ENCODE results near the gene SPHK2.

The SPHK2 gene

DNA sequence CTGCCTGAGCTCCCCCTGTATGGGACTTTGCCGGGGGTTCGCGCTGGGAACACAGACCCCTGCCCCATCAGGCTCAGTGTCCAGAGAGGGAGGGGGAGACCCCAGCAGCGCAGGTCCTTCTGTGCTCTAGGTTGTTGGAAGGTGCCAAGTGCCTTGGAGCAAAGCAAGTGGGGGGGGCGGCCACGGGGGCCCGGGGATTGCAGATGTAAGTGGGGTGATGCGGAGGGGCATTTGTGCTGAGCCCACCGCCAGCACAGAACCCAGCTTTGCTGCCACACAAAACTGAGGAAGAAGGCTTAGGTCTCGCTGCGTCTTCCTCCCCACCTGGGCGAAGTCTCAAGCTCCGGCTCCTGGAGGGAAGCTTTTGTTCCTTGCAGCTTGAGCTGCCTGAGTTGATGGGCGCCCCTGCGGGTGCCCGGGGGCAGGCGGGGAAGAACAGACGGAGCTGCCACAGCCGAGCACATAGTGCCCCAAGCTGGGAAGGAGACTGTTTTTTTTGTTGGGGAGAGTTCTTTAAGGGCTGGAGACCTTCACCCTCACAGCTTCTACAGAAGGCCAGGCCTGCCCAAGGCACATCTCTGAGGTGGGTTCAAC, 55.0 kb downstream of the SPHK2 start:
- DNase-seq, result no peak
- H3K4ac ChIP-seq (ENCODE audit: low read depth, low read length), result no peak overlapping the region
- H3K23ac ChIP-seq (ENCODE audit: low read length), result no peak overlapping the region
- no peak overlapping the region for H3K4me2 ChIP-seq (ENCODE audit: low read length)
- no peak overlapping the region for H4K8ac ChIP-seq (ENCODE audit: low read depth, low read length)
- H4K12ac ChIP-seq (ENCODE audit: low read depth, low read length), result no peak overlapping the region
- H3K9ac ChIP-seq (ENCODE audit: low read length), result no peak overlapping the region
- H3K4me3 ChIP-seq (ENCODE audit: low read depth, low read length), result no peak overlapping the region
- no CpG with 5 or more reads among the region's 19 CpGs for WGBS (ENCODE audit: extremely low coverage, insufficient coverage, insufficient read length)
- H2BK120ac ChIP-seq (ENCODE audit: insufficient read depth, low read length, poor library complexity), result no peak overlapping the region
- no peak overlapping the region for H2BK5ac ChIP-seq (ENCODE audit: low read depth, low read length, poor library complexity)
- H3K79me2 ChIP-seq (ENCODE audit: control insufficient read depth, insufficient read depth, low read length, poor library complexity), result no peaks in the 10 kb centered on the region
- no peak overlapping the region for H2AFZ ChIP-seq (ENCODE audit: insufficient read depth, low read length, poor library complexity)
- H3K14ac ChIP-seq (ENCODE audit: low read length), result no peak overlapping the region
- H3K79me1 ChIP-seq (ENCODE audit: low read length), result no peaks in the 10 kb centered on the region
- no peaks in the 10 kb centered on the region for H3K36me3 ChIP-seq (ENCODE audit: control insufficient read depth in 1 of 2, insufficient read depth in 2 of 2, low read length in 2 of 2)
- H3K4me1 ChIP-seq (ENCODE audit: control insufficient read depth in 1 of 2, insufficient read depth in 2 of 2, low read length in 2 of 2), result no peaks in the 10 kb centered on the region
- H2AK5ac ChIP-seq (ENCODE audit: low read length), result no peak overlapping the region
- H3K9me3 ChIP-seq (ENCODE audit: insufficient read depth, low read depth, low read length), result peaks cover 8% of the 10 kb centered on the region
- no peak overlapping the region for H3K27ac ChIP-seq (ENCODE audit: low read depth, low read length)
- no peak overlapping the region for H3K18ac ChIP-seq (ENCODE audit: low read length)
- H3K27me3 ChIP-seq (ENCODE audit: insufficient read depth, low read length), result no peaks in the 10 kb centered on the region
- no peak overlapping the region for H4K91ac ChIP-seq (ENCODE audit: low read depth, low read length)
- no peak overlapping the region for H2BK12ac ChIP-seq (ENCODE audit: low read length)

DNA sequence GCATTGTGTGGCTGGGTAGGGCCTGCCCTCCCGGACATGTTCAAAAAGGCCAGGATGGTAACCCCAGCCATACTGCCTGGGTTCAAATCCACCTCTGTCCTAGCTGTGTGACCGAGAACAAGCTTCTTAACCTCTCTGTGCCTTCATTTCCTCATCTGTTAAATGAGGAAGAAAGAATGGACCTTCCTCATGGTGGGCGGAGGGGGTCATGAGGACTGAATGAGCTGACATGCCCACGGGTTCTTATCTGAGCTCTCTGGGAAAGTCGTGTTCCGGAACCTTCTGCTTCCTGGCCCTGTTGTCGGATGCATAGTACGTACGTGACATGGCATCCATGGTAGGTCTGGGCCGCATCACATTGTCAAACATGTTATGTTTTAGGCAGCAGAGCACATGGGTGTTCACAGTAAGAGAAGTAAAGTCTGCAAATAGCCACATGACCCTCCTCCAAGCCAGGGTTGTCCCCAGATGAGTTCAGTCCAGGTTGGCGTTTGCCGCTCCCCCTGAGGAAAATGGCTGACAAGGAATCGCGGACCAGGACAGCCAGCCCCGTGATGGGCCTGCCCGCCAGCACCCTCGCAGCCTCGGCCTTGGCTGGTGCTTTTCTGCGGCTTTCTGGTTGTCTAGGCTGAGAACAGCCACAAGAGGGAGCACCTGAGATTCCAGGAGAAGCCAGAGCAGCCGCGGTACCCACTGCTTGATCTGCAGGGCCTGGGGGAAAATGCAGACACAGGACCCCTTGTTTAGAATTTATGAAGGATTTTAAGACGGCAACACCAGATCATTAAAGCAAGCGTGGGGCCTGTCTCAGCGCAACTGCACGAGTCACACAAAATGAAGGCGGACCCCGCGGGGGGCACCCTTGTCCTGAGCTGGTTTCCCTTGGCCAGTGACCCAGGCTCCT, 55.9 kb downstream of the SPHK2 start:
- Histone ChIP-seq H3K18ac (ENCODE audit: low read length) (no peak overlapping the region), H2BK5ac (ENCODE audit: low read depth, low read length, poor library complexity) (no peak overlapping the region), H2AFZ (ENCODE audit: insufficient read depth, low read length, poor library complexity) (no peak overlapping the region), H3K4me3 (ENCODE audit: low read depth, low read length) (no peak overlapping the region), H3K9me3 (ENCODE audit: insufficient read depth, low read depth, low read length) (peaks cover under 1% of the 10 kb centered on the region), H3K79me2 (ENCODE audit: control insufficient read depth, insufficient read depth, low read length, poor library complexity) (no peaks in the 10 kb centered on the region), H3K27me3 (ENCODE audit: insufficient read depth, low read length) (no peaks in the 10 kb centered on the region), H4K8ac (ENCODE audit: low read depth, low read length) (no peak overlapping the region), H2BK120ac (ENCODE audit: insufficient read depth, low read length, poor library complexity) (no peak overlapping the region), H3K79me1 (ENCODE audit: low read length) (no peaks in the 10 kb centered on the region), H3K36me3 (ENCODE audit: control insufficient read depth in 1 of 2, insufficient read depth in 2 of 2, low read length in 2 of 2) (no peaks in the 10 kb centered on the region), H3K14ac (ENCODE audit: low read length) (no peak overlapping the region), H3K4ac (ENCODE audit: low read depth, low read length) (no peak overlapping the region), H3K4me1 (ENCODE audit: control insufficient read depth in 1 of 2, insufficient read depth in 2 of 2, low read length in 2 of 2) (no peaks in the 10 kb centered on the region), H2BK12ac (ENCODE audit: low read length) (no peak overlapping the region), H4K12ac (ENCODE audit: low read depth, low read length) (no peak overlapping the region), H4K91ac (ENCODE audit: low read depth, low read length) (no peak overlapping the region), H3K23ac (ENCODE audit: low read length) (no peak overlapping the region), H3K4me2 (ENCODE audit: low read length) (no peak overlapping the region), H3K9ac (ENCODE audit: low read length) (no peak overlapping the region), H2AK5ac (ENCODE audit: low read length) (no peak overlapping the region), H3K27ac (ENCODE audit: low read depth, low read length) (no peak overlapping the region)
- peak; percentile 68 to 90 for DNase-seq
- no CpG with 5 or more reads among the region's 28 CpGs for WGBS (ENCODE audit: extremely low coverage, insufficient coverage, insufficient read length)

DNA sequence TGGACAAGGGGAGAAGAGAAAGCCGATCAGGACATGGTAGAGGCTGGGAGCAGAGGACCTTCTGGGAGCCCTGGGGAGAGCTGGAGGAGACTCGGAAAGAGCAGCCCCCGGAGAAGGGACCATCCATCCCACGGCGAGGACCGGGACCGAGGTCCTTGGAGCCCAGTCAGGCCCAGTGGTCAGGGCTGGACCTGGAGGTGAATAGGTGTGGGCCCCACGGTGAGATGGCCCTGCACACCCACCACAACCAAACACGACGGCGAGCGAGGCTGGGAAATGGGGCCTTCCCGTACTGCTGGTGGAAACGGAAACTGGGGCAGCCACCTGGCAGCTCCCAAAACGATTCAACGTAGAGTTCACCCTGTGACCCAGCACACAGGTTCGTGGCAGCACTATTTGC, 57.2 kb downstream of the SPHK2 start:
- no peak overlapping the region for H4K8ac ChIP-seq (ENCODE audit: low read depth, low read length)
- no peak overlapping the region for H3K4me3 ChIP-seq (ENCODE audit: low read depth, low read length)
- no peak for DNase-seq
- H3K27ac ChIP-seq (ENCODE audit: low read depth, low read length), result no peak overlapping the region
- no peaks in the 10 kb centered on the region for H3K36me3 ChIP-seq (ENCODE audit: control insufficient read depth in 1 of 2, insufficient read depth in 2 of 2, low read length in 2 of 2)
- no peak overlapping the region for H2AK5ac ChIP-seq (ENCODE audit: low read length)
- H4K91ac ChIP-seq (ENCODE audit: low read depth, low read length), result no peak overlapping the region
- no peaks in the 10 kb centered on the region for H3K4me1 ChIP-seq (ENCODE audit: control insufficient read depth in 1 of 2, insufficient read depth in 2 of 2, low read length in 2 of 2)
- WGBS (ENCODE audit: extremely low coverage, insufficient coverage, insufficient read length), result no CpG with 5 or more reads among the region's 17 CpGs
- H3K4me2 ChIP-seq (ENCODE audit: low read length), result no peak overlapping the region
- H3K23ac ChIP-seq (ENCODE audit: low read length), result no peak overlapping the region
- H2BK12ac ChIP-seq (ENCODE audit: low read length), result no peak overlapping the region
- H3K9ac ChIP-seq (ENCODE audit: low read length), result no peak overlapping the region
- no peaks in the 10 kb centered on the region for H3K79me2 ChIP-seq (ENCODE audit: control insufficient read depth, insufficient read depth, low read length, poor library complexity)
- no peak overlapping the region for H3K4ac ChIP-seq (ENCODE audit: low read depth, low read length)
- H2BK120ac ChIP-seq (ENCODE audit: insufficient read depth, low read length, poor library complexity), result no peak overlapping the region
- no peak overlapping the region for H2BK5ac ChIP-seq (ENCODE audit: low read depth, low read length, poor library complexity)
- no peak overlapping the region for H3K14ac ChIP-seq (ENCODE audit: low read length)
- no peaks in the 10 kb centered on the region for H3K9me3 ChIP-seq (ENCODE audit: insufficient read depth, low read depth, low read length)
- no peak overlapping the region for H4K12ac ChIP-seq (ENCODE audit: low read depth, low read length)
- no peaks in the 10 kb centered on the region for H3K79me1 ChIP-seq (ENCODE audit: low read length)
- H3K18ac ChIP-seq (ENCODE audit: low read length), result no peak overlapping the region
- no peaks in the 10 kb centered on the region for H3K27me3 ChIP-seq (ENCODE audit: insufficient read depth, low read length)
- no peak overlapping the region for H2AFZ ChIP-seq (ENCODE audit: insufficient read depth, low read length, poor library complexity)

DNA sequence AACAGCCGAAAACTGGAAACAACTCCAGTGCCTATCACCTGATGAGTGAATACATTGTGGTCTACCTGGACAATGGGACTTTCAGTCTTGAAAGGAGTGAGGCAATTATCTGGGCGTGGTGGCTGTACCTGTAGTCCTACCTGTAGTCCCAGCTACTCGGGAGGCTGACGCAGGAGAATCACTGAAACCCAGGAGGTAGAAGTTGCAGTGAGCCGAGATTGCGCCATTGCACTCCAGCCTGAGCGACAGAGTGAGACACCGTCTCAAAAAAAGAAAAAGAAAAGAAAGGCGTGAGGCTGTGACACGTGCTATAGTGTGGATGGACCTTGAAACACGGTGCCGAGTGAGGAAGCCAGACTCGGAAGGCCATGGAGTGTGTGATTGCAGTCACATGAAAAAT, 57.6 kb downstream of the SPHK2 start:
- WGBS (ENCODE audit: extremely low coverage, insufficient coverage, insufficient read length), result no CpG with 5 or more reads among the region's 13 CpGs
- no peak overlapping the region for H3K4me3 ChIP-seq (ENCODE audit: low read depth, low read length)
- H2BK120ac ChIP-seq (ENCODE audit: insufficient read depth, low read length, poor library complexity), result no peak overlapping the region
- no peak overlapping the region for H3K23ac ChIP-seq (ENCODE audit: low read length)
- no peak overlapping the region for H3K14ac ChIP-seq (ENCODE audit: low read length)
- DNase-seq, result peak; percentile 39 to 60
- no peak overlapping the region for H4K91ac ChIP-seq (ENCODE audit: low read depth, low read length)
- no peak overlapping the region for H2AK5ac ChIP-seq (ENCODE audit: low read length)
- H3K79me1 ChIP-seq (ENCODE audit: low read length), result no peaks in the 10 kb centered on the region
- H3K4me1 ChIP-seq (ENCODE audit: control insufficient read depth in 1 of 2, insufficient read depth in 2 of 2, low read length in 2 of 2), result no peaks in the 10 kb centered on the region
- H3K9ac ChIP-seq (ENCODE audit: low read length), result no peak overlapping the region
- no peak overlapping the region for H3K4me2 ChIP-seq (ENCODE audit: low read length)
- no peak overlapping the region for H3K18ac ChIP-seq (ENCODE audit: low read length)
- H2AFZ ChIP-seq (ENCODE audit: insufficient read depth, low read length, poor library complexity), result no peak overlapping the region
- H3K9me3 ChIP-seq (ENCODE audit: insufficient read depth, low read depth, low read length), result no peaks in the 10 kb centered on the region
- no peak overlapping the region for H3K27ac ChIP-seq (ENCODE audit: low read depth, low read length)
- no peaks in the 10 kb centered on the region for H3K79me2 ChIP-seq (ENCODE audit: control insufficient read depth, insufficient read depth, low read length, poor library complexity)
- H4K8ac ChIP-seq (ENCODE audit: low read depth, low read length), result no peak overlapping the region
- no peaks in the 10 kb centered on the region for H3K27me3 ChIP-seq (ENCODE audit: insufficient read depth, low read length)
- H4K12ac ChIP-seq (ENCODE audit: low read depth, low read length), result no peak overlapping the region
- no peaks in the 10 kb centered on the region for H3K36me3 ChIP-seq (ENCODE audit: control insufficient read depth in 1 of 2, insufficient read depth in 2 of 2, low read length in 2 of 2)
- no peak overlapping the region for H2BK5ac ChIP-seq (ENCODE audit: low read depth, low read length, poor library complexity)
- no peak overlapping the region for H3K4ac ChIP-seq (ENCODE audit: low read depth, low read length)
- H2BK12ac ChIP-seq (ENCODE audit: low read length), result no peak overlapping the region
